Skin epidermis (tissue), 12 donors: ENCODE results near the gene CDKN1A.
A peak's percentile ranks its signal among the peaks of the same experiment; 100 is the strongest.

ENCODE experiments used
- H3K27ac ChIP-seq, 21 experiments: fragments of 200-600 bp; sonication (generic) in 11 of 21; one replicate each; pipeline ENCODE4 v1.5.0; 2020; ENCODE audit warnings: mild to moderate bottlenecking in 3 of 21, inconsistent platforms in 2 of 21, moderate library complexity in 2 of 21
- H3K4me3 ChIP-seq, 7 experiments: fragments of 200-600 bp; sonication (generic) in 2 of 7; one replicate each; pipeline ENCODE4 v1.5.0; 2020; ENCODE audit warnings: inconsistent platforms in 2 of 7, mild to moderate bottlenecking in 2 of 7, moderate library complexity in 1 of 7

Gene CDKN1A

GRCh38 chr6:36730424-36731380, 52.2 kb downstream of the CDKN1A start:
- no peak overlapping the region for H3K4me3 ChIP-seq
- no peak overlapping the region for H3K27ac ChIP-seq

- no peak overlapping the region for H3K27ac ChIP-seq
Measured at GRCh38 chr6:36731622-36732310, 53.3 kb downstream of the CDKN1A start.

DNA sequence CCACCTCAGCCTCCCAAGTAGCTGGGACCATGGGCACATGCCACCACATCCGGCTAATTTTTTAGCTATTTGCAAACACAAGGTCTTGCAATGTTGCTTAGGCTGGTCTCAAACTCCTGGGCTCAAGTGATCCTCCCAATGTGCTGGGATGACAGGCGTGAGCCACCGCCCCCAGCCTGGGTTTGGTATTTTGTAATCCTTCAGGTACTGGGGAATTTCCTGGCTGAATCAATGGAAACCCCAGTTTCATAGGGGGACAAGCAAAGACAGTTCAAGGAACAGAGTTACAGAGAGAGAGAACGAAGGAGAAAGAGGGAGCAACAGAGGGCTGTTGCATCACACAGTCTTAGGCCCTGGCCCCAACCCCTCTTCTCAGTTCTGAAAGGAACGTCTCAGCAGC, 54.8 kb downstream of the CDKN1A start:
- H3K27ac ChIP-seq = peak overlapping the region in 3 of 21 experiments; percentile 56 to 96 (median 85)
- no peak overlapping the region for H3K4me3 ChIP-seq

More at GRCh38 chr6:36731622-36732310, 53.3 kb downstream of the CDKN1A start:
- H3K4me3 ChIP-seq = no peak overlapping the region

- Histone ChIP-seq H3K4me3 (no peak overlapping the region), H3K27ac (peak overlapping the region in 17 of 21 experiments; percentile 37 to 96 (median 73))
Measured at GRCh38 chr6:36734486-36735060, 56.1 kb downstream of the CDKN1A start.

- H3K4me3 ChIP-seq = peak overlapping the region in 1 of 7 experiments; percentile 7
Measured at GRCh38 chr6:36735110-36736071, 56.9 kb downstream of the CDKN1A start.

More at GRCh38 chr6:36735110-36736071, 56.9 kb downstream of the CDKN1A start:
- H3K27ac ChIP-seq = peak overlapping the region in 20 of 21 experiments; percentile 42 to 96 (median 76)
